SKM-1 (cell line): ENCODE results near the gene EDN1.

Source experiments
- DNase-seq: peaks from one replicate; lab custom pipeline; 2025; ENCODE audit not compliant: unreplicated experiment; lab: John Stamatoyannopoulos, UW

The EDN1 gene

GRCh38 chr6:12289933-12290820 lies at the start of gene EDN1:
TSS of gene EDN1 (plus strand) at chr6:12290361. CDS start at chr6:12290630, 269 bp downstream.
- DNase-seq: peak; percentile 13

- DNase-seq: no peak
Measured at GRCh38 chr6:12241493-12242175, 48.5 kb upstream of the EDN1 start.

- DNase-seq: no peak
Measured at GRCh38 chr6:12243169-12243568, 47.0 kb upstream of the EDN1 start.

GRCh38 chr6:12245360-12245759 lies 44.8 kb upstream of the EDN1 start:
- no peak for DNase-seq

GRCh38 chr6:12245763-12246718 lies 44.1 kb upstream of the EDN1 start:
- no peak for DNase-seq

- no peak for DNase-seq
Measured at GRCh38 chr6:12246900-12247299, 43.3 kb upstream of the EDN1 start.

- no peak for DNase-seq
Measured at GRCh38 chr6:12249541-12250382, 40.4 kb upstream of the EDN1 start.

GRCh38 chr6:12250383-12250770 lies 39.8 kb upstream of the EDN1 start:
- no peak for DNase-seq

- DNase-seq: no peak
Measured at GRCh38 chr6:12254210-12254609, 36.0 kb upstream of the EDN1 start.

- DNase-seq: no peak
Measured at GRCh38 chr6:12258191-12258590, 32.0 kb upstream of the EDN1 start.

- no peak for DNase-seq
Measured at GRCh38 chr6:12258591-12259075, 31.5 kb upstream of the EDN1 start.

GRCh38 chr6:12260458-12261093 lies 29.6 kb upstream of the EDN1 start:
- no peak for DNase-seq

GRCh38 chr6:12261502-12261901 lies 28.7 kb upstream of the EDN1 start:
- DNase-seq: peak; percentile 10

- no peak for DNase-seq
Measured at GRCh38 chr6:12262236-12263061, 27.7 kb upstream of the EDN1 start.

GRCh38 chr6:12263403-12263802 lies 26.8 kb upstream of the EDN1 start:
- DNase-seq: no peak

GRCh38 chr6:12264671-12265070 lies 25.5 kb upstream of the EDN1 start:
- no peak for DNase-seq

- DNase-seq: no peak
Measured at GRCh38 chr6:12265296-12265695, 24.9 kb upstream of the EDN1 start.

- peak; percentile 87 for DNase-seq
Measured at GRCh38 chr6:12265791-12266190, 24.4 kb upstream of the EDN1 start.

- DNase-seq: peak; percentile 62
Measured at GRCh38 chr6:12266571-12266970, 23.6 kb upstream of the EDN1 start.
